ENCODE measurements around the gene TSHZ1.

TSHZ1 gene

GRCh38 chr18:75226956-75227316, 16.3 kb downstream of the TSHZ1 start:
- no peak for DNase-seq (ENCODE audit: low spot score)
- TF ChIP-seq CTCF (IDR thresholded peaks at IDR 0.05; ENCODE audit: borderline replicate concordance, control extremely low read depth, extremely low read depth, insufficient read depth, missing control alignments) = no peak
- in situ Hi-C loops (cut with MboI; ENCODE audit: low sequenced_read_pairs, unreplicated experiment) = no loop called here

GRCh38 chr18:75227535-75228296, 17.1 kb downstream of the TSHZ1 start:
- in situ Hi-C loops (cut with MboI; ENCODE audit: low sequenced_read_pairs, unreplicated experiment) = no loop called here
- DNase-seq (ENCODE audit: low spot score) = no peak
- no peak for TF ChIP-seq CTCF (IDR thresholded peaks at IDR 0.05; ENCODE audit: borderline replicate concordance, control extremely low read depth, extremely low read depth, insufficient read depth, missing control alignments)

GRCh38 chr18:75228967-75229366, 18.4 kb downstream of the TSHZ1 start:
- in situ Hi-C loops (cut with MboI; ENCODE audit: low sequenced_read_pairs, unreplicated experiment) = no loop called here
- no peak for DNase-seq (ENCODE audit: low spot score)
- no peak for TF ChIP-seq CTCF (IDR thresholded peaks at IDR 0.05; ENCODE audit: borderline replicate concordance, control extremely low read depth, extremely low read depth, insufficient read depth, missing control alignments)

- no peak for DNase-seq (ENCODE audit: low spot score)
- in situ Hi-C loops (cut with MboI; ENCODE audit: low sequenced_read_pairs, unreplicated experiment) = no loop called here
- no peak for TF ChIP-seq CTCF (IDR thresholded peaks at IDR 0.05; ENCODE audit: borderline replicate concordance, control extremely low read depth, extremely low read depth, insufficient read depth, missing control alignments)
These were observed 18.8 kb downstream of the TSHZ1 start for GRCh38 chr18:75229437-75229836.

GRCh38 chr18:75230163-75231052, 19.8 kb downstream of the TSHZ1 start:
- DNase-seq (ENCODE audit: low spot score) = no peak
- in situ Hi-C loops (cut with MboI; ENCODE audit: low sequenced_read_pairs, unreplicated experiment) = no loop called here

GRCh38 chr18:75231053-75231406, 20.4 kb downstream of the TSHZ1 start:
- no peak for DNase-seq (ENCODE audit: low spot score)
- TF ChIP-seq CTCF (IDR thresholded peaks at IDR 0.05; ENCODE audit: borderline replicate concordance, control extremely low read depth, extremely low read depth, insufficient read depth, missing control alignments) = no peak
- in situ Hi-C loops (cut with MboI; ENCODE audit: low sequenced_read_pairs, unreplicated experiment) = no loop called here

More at GRCh38 chr18:75230163-75231052, 19.8 kb downstream of the TSHZ1 start:
- no peak for TF ChIP-seq CTCF (IDR thresholded peaks at IDR 0.05; ENCODE audit: borderline replicate concordance, control extremely low read depth, extremely low read depth, insufficient read depth, missing control alignments)

All from GM13976 (cell line).